ENCODE data around the gene MISP3.

Gene MISP3

DNA sequence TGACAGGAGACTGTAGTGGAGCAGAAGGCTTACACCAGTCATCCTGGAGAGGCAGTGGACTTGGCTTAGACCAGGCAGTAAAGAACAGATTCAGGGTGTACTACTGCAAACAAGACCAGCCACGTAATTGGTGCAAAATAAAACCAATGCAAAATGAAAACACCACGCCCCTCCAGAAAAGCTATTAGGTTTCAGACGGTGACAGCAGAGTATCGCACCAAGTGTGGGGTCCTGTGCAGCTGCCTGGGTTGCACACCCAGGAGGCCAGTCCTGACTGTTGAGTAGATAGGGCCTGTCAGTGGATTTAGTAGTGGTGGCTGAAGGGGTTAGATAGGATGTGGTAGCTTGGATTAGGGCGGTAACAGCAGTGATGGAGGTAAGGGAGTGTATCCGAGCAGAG, 50.3 kb downstream of the MISP3 start:
- H3K79me2 ChIP-seq (ENCODE audit: low read length), result no peaks in the 10 kb centered on the region
- H3K4me2 ChIP-seq (ENCODE audit: low read length), result no peak overlapping the region
- H3K27ac ChIP-seq (ENCODE audit: low read length), result no peak overlapping the region
- H3K9me3 ChIP-seq (ENCODE audit: insufficient read depth, low read length), result no peaks in the 10 kb centered on the region
- H3K9ac ChIP-seq (ENCODE audit: low read length), result no peak overlapping the region
- H3K4me3 ChIP-seq (ENCODE audit: low read length), result no peak overlapping the region
- no peak for TF ChIP-seq EZH2phosphoT487 (IDR thresholded peaks at IDR 0.05; ENCODE audit: low read depth)
- TF ChIP-seq, protein P1, sequence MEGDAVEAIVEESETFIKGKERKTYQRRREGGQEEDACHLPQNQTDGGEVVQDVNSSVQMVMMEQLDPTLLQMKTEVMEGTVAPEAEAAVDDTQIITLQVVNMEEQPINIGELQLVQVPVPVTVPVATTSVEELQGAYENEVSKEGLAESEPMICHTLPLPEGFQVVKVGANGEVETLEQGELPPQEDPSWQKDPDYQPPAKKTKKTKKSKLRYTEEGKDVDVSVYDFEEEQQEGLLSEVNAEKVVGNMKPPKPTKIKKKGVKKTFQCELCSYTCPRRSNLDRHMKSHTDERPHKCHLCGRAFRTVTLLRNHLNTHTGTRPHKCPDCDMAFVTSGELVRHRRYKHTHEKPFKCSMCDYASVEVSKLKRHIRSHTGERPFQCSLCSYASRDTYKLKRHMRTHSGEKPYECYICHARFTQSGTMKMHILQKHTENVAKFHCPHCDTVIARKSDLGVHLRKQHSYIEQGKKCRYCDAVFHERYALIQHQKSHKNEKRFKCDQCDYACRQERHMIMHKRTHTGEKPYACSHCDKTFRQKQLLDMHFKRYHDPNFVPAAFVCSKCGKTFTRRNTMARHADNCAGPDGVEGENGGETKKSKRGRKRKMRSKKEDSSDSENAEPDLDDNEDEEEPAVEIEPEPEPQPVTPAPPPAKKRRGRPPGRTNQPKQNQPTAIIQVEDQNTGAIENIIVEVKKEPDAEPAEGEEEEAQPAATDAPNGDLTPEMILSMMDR (IDR thresholded peaks at IDR 0.05; ENCODE audit: low read depth, low read length), result no peak
- H2AFZ ChIP-seq (ENCODE audit: low read depth, low read length), result no peak overlapping the region
- H3K27me3 ChIP-seq (ENCODE audit: low read depth, low read length), result no peaks in the 10 kb centered on the region
- H3K36me3 ChIP-seq (replicated peaks; ENCODE audit: low read depth, low read length), result peaks cover 29% of the 10 kb centered on the region
- H4K20me1 ChIP-seq (ENCODE audit: insufficient read depth, low read length), result no peaks in the 10 kb centered on the region; the same call in 1 of the 2 replicates
- peaks cover 7% of the 10 kb centered on the region for H3K4me1 ChIP-seq (ENCODE audit: low read length)

All from OCI-LY3 (cell line).